GM18867 (cell line): ENCODE measurements around the gene MTR.
"Not testable (repeated sequence)": the region's sequence is repeated elsewhere in the genome, so short reads cannot be mapped to it uniquely, and the experiment has no call there.

Experiments
- ATAC-seq: cut with Tn5 transposase; IDR thresholded peaks from one replicate; pipeline ENCODE4 v1.9.1; 2021; ENCODE audit warnings: mild to moderate bottlenecking, moderate library complexity; ENCODE audit not compliant: unreplicated experiment

Gene MTR

DNA sequence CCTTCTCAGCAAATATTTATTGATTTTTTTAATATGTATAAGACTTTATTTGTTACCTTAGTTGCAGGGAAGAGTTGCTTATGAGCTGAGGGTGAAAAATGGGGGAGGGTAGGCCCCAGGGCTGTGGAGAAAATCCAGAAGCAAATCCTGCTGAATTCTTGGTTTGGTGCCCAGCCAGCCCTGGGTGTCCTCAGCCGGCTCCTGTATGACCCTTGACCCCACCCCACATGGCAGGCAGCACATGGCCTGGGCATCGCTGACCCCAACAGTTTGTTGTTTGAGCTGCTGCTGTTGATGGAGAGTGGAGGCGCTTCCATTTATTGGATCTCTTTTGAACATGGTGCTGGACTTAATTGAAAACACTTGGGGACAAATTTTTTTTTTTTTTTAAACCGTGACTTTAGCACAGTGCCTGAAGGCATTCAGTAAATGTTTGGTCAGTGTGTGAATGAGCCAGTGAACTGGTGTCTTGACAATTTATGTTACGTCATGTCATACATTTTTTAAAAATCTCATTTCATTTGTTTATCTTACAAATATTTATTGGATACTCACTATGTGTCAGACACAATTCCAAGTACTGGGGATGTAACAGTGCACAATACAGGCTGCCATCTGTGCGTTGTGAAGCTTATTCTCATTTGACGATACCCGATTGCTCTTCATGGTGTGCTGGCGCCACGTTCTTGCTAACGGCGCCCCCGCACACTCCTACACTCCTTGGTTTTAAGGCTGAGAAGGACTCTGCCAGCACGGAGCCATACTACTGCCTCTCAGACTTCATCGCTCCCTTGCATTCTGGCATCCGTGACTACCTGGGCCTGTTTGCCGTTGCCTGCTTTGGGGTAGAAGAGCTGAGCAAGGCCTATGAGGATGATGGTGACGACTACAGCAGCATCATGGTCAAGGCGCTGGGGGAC lies 98.8 kb downstream of the MTR start:
- no peak for ATAC-seq

DNA sequence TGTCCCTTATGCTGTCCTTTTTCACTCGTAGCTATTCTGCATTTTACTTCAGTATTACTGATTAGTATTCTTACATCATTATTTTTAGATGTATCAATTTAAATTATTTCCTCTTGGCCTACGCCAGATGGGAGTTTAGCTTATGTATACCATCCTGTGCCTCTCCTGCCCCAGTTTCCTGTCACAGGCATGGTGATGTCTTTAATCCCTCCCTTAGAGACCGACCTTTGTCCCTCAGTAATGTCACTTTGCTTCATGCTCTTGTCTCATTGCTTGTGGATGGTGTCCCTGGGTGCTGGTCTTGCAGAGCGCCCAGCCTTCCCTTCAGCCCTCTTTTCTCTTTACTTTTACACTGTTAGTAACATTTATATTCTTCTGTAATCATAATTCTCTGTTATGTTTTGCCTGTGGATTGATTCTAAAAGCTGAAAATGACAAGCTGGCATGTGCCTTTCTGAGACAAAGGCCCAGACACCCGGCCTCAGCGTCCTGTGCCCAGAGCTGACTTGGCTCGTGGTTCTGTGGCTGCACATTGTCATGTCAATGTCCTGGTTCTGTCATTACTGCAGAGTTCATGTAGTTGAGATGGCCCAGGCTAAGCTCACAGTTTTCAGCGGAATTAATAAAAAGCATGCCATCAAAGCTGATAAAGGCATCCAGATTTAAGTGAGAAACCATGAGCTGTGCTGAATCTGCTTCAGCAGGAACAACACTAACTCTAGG lies 100.7 kb downstream of the MTR start:
- no peak for ATAC-seq

DNA sequence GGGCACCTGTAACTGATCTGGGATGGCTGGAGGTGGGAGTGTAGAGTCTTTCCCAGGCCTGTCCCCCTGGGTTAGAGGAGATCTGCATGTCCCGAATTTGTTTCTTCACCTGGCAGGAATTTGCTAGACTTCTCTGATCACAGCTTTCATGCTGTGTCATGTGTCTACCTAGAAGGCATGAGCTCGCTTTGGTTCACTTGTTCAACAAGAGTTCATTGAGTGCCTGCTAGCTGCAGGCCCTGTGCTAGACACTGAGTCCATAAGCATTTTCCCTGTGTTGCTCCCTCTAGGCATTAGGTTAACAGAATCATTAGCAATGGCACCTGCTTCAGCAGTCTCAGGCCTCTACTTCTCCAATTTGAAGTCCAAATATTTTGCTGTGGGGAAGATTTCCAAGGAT lies 101.6 kb downstream of the MTR start:
- ATAC-seq = no peak

DNA sequence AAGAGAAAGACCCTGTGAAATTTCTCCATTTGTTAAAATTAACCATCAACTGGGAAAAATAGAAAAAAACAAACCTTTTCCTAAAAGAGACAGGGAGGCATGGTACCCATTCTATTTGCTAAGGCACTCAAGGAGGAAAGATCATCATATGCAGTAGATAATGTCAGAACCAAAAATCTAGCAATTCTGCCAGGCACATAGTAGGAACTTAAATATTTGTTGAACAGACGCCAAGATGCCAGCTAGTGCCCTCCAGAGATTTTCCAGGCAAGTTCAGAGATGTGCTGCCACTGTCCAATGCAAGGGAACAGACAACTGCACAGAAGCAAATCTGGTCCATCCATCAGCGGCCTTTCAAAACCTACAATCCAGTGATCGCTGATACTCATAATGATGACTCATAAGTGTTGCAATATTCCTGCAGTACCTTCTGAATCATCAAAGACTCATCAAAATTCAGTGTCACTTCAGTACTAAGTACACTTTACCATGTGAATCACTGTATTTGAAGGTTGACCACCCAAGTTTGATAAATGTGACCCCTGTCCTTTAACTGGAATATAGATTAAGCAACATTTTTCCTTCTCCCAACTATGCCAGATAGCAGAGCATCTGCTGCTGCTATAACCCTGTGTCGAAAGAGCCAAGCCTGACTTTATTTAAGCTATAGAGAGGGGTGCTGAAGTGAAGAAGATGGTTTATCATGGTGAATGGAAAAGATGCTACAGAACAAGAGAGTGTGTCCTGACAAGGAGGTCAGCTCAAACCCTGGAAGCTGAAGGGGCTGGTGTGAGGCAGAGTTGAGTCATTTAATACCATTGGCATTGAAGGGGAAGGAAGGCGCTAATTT lies 110.0 kb downstream of the MTR start:
- no peak for ATAC-seq

DNA sequence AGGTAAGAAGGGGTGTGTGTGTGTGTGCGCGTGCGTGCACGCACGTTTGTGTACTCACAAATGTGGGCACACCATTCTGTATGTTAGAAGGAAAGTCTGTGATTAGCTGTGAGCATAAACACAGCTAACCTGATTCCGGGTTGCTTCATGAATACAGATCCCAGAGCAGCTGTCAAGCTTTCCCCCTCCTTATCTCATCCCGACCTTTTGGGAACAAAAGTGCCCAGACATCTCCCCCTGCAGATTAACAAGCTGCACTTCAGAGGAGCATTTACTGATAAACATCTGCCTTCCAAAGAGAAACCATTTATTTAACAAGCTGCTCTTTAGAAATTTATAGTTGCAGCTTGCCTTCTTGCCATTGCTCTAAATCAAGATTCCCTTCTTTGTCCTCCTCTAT lies 112.1 kb downstream of the MTR start:
- ATAC-seq = no peak

DNA sequence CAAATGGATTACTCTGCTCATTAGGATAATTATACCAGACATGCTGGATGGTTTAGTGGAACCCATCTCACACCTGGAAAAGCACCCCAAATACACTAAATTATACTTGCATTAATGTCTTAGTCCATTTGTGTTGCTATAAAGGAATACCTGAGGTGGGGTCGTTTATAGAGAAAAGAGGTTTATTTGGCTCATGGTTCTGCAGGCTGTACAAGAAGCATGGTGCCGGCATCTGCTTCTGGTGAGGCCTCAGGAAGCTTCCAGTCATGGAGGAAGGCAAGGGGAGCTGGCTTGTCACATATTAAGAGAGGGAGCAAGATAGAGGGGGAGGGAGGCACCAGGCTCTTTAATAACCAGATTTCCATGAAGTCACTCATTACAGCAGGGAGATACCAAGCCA lies 113.6 kb downstream of the MTR start:
- ATAC-seq = no peak

DNA sequence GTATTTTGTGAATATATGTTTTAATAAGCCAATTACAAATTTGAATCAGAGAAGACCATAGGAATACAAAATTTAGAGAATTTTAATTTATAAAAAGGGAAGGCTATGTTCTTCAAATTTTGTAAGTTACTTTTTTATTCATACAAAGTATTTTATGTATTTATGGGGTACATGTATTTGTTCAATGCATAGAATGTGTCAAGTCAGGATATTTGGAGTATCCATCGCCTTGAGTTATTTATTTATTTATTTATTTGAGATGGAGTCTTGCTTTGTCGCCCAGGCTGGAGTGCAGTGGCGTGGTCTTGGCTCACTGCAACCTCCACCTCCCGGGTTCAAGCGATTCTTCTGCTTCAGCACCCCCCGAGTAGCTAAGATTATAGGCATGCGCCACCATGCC lies 116.0 kb downstream of the MTR start:
- not testable (repeated sequence) for ATAC-seq

DNA sequence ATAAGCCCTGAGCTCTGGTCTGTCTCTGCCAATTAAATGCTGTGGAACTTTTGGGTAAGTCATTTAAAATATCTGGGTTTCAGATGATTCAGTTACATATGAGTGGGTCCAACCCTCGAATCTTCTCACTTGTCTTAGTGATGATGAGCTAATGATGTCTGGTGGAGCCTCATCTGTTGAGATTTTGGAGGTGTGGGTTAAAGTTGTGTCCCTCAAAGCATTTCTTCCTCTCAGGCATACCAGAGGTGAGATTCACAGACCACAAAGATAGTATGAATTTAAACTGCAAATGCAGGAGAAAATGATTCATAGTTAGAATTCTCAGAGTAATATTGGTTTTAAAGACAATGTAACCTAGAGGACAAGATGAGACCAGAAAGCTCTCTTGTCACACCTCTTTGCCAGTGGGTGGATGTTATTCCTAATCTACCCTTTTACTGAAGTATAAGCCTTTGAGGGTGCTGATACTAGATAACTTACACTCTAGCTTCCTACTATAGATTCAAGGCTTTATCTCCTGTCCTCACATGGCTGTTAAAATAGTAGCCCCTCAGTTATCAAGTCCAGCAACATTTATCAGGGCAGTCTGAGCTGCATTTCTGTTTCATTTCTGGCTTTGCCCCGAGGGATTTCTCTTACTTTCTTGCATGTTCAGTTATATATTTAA lies 118.4 kb downstream of the MTR start:
- no peak for ATAC-seq

DNA sequence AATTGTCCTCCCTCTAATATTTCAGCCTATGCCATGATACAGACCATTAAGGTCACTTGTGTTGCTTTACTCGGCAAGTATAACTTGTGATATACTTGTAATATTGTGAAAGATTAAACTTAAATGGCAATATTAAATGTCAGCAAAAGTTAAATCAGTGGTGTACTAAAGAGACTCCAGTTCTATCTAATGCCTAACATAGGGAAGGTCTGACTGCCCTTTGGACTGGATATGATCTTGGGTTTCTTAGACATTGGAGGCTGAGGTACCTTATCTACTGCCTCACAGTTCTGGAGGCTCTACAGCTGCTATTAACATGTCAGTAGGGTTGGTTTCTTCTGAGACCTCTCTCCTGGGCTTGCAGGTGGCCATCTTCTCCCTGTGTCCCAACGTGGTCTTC lies 119.3 kb downstream of the MTR start:
- no peak for ATAC-seq

DNA sequence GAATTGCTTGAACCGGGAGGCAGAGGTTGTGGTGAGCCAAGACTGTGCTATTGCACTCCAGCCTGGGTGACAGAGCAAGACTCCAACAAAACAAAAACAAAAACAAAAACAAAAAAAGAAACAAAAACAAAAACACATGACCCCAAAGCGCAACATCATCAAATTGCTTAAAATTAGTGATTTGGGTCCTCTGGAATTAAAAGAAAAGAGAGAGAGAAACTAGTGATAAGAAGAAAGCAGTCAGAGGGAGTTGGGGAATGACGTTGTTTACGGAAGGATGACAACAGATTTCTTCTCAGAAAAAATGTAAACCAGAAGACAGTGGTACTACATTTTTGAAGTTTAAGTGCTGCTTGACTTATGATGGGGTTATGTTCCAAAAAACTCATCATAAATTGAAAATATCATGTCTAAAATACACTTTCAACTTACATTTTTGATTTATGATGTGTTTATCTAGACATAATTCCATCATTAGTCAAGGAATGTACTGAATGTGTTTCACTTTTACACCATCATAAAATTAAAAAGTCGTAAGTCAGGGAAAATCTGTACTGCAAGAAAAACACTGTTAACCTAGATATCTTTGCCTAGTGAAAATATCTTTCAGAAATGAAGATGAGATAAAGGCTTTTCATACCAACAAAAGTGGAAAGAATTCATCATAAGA lies 121.2 kb downstream of the MTR start:
- ATAC-seq = no peak

DNA sequence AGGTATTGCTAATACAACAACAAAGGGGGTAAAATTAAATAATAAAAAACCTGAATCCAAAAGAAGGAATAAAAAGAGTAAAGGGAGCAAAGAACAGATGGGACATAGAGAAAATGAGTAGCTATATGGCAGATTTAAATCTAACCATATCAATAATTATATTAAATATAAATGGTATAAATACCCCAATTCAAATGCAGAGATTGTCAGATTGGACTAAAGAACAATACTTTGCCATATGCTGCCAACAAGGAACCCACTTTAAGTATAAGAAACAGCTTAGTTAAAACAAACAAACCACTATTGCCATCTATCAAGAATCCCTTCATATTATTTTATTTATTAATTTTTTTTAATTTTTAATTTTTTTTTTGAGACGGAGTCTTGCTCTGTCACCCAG lies 122.4 kb downstream of the MTR start:
- ATAC-seq = no peak

DNA sequence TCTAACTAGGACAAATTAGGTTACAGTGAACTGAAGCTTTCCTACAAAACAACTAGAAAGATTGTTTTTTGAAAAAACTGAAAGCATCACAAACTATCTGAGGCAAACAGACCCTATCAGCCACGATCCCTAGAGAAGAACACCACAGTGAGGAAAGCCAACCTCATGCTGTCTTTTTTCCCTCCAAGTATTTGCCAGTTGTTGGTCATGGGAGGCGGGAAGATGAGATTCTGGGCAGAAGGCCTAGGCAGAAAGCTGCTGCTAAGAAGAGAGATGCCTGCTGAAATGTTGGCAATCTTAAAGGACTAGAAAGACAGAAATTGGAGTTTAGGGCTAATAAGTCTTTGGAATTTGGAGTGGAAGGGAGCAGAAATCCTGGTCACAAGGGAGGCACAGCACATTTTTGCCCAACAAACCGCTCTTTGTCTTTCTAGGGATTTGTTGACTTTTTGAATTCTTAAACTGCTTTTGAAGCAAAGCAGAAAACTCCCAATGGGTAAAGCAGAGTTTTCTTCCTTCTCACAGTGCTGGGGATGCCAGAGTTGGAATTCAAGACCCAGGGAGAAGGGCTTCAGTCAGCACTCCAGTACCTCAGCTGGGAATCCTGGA lies 125.3 kb downstream of the MTR start:
- ATAC-seq = no peak

DNA sequence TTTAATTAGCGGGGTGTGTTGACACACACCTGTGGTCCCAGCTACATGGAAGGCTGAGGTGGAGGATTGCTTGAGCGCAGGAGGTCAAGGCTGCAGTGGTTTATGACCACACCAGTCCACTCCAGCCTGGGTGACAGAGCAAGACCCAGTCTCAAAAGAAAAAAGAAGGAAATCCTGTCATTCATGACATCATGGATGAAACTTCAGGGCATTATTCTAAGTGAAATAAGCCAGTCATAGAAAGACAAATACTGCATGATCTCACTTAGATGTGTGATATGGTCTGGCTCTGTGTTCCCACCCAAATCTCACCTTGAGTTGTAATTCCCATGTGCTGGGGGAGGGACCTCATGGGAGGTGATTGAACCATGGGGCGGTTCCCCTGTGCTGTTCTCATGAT lies 126.5 kb downstream of the MTR start:
- no peak for ATAC-seq

DNA sequence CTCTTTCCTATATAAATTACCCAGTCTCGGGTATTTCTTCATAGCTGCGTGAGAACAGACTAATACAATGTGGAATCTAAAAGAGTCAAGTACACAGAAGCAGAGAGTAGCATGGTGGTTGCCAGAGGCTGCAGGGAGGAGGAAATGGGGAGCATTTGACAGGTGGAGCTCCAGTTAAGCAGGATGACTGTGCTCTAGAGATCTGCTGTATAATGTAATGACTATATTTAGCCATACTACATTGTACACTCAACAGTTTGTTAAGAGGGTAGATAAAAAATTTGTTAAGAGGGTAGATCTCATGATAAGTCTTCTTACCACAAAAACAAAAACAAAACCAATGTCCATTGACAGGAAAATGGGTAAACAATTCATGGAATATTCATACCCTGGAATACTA lies 127.1 kb downstream of the MTR start:
- no peak for ATAC-seq

DNA sequence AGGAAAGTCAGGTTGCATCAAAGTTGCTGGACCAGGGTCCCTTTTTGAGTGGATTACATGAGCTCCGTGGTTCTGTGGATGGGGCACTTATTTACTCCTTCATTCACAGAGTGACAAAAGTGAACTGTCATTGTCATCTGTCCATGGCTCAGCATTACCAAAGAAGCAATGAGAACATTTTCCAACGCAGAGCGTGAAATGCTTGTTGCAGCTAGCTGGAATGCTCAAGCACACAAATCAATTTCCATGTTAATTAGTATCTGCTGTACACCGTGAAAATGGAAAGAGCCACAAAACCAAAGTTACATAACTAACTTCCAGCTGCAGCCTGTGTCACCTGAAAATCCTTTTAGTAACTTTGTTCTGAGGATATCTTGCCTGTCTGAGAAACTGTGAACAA lies 130.3 kb downstream of the MTR start:
- ATAC-seq = no peak

DNA sequence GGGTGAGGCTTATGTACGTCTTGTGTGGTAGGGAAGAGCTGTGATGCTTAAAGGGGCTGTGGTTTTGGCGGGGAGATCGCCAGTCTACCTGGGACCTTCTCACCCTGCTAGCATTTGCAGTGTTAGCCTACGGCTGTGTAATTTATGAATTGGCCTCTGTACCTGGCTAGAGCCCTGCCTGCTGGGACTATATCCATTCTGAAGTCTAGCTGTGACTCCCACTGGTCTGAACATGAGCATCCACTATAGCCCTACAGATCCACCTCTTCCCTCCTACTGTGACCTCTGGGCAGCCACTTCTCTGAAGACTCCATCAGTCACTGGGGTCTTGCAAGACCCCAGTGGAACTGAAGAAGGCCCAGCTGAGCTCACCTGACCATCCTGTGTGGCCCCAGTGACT lies 135.4 kb downstream of the MTR start:
- no peak for ATAC-seq

DNA sequence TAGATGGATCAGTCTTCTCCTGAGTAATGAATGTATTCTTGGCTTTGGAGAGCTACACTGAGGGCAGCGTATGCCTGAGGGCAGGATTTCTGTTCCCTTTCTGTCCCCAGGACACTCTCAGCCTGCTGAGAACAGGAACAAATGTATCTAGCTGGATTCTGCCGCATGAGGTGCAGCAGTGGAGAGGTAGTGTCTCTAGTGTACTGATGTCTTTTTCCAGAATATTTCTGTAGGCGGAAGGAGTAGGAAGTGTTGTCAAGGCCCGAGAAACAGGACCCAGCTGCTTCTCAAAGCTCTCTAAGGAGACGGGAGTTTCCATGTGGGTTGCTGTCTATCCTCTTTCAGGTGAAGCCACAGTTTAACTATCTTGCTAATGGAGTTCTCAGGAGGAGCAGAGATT lies 143.7 kb downstream of the MTR start:
- no peak for ATAC-seq

DNA sequence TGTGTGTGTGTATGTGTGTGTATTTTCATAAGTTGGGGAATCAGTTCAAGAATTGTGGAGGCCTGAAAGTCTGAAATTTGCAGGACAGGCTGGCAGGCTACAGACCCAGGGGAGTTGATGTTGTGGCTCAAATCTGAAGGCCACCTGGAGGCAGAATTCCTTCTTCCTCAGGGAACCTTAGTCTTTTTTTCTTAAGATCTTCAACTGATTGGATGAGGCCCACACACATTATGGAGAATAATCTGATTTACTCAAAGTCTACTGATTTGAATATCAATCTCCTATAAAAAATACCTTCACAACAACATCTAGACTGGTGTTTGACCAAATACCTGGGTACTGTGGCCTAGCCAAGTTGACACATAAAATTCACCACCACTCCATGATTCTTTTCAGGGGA lies 147.3 kb downstream of the MTR start:
- no peak for ATAC-seq

DNA sequence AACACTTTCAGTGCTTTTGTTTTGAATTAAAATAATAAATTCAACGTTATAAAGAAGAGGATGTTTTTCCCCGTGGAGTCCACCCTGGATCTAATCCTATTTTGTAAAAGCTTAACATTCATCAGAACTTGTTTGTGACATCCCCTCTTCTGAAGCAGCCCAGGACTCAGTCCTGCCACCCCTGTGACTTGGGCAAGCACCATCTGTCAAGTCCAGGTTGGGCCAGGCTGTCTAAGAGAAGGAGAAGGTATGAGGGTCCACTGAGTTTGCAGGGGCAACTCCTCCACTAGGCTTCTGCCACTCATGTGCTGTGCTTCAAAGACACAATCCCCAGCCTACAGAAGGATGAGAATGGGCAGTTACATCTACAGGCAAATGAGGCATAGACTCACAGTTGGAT lies 149.5 kb downstream of the MTR start:
- no peak for ATAC-seq

DNA sequence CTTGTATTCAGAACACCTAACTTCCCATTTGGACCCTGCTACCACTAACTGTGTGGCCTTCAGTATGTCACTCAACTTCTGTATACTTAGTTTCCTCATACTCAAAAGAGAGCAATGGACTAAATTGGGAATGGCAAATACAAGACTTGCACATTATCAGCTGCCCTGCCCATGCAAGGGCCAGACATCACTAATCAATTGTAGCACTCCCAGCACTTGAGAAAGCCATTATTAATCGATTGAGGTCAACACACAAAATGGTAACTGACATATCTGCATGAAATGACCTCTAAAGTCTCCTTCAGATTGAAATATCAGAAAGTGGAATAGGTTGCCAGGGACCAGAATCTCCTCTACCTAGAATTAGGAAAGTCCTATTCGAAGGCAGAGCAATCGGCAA lies 149.9 kb downstream of the MTR start:
- no peak for ATAC-seq
